Body of pancreas (tissue), 4 donors: ENCODE measurements around the gene FILIP1L.

Experiments
- CTCF ChIP-seq, 7 experiments: fragments of 450-650 bp in 4 of 7; fragments of 200-600 bp in 3 of 7; sonication (generic) in 3 of 7; IDR thresholded peaks; one replicate each; pipeline ENCODE4 v1.5.1; 2016 to 2019; ENCODE audit warnings: antibody characterized with exemption in 7 of 7
- POLR2A ChIP-seq, 3 donors: fragments of 450-650 bp; IDR thresholded peaks; one replicate each; pipeline ENCODE4 v1.6.1; 2016; ENCODE audit warnings: antibody characterized with exemption in 3 of 3, mild to moderate bottlenecking in 2 of 3

DNA sequence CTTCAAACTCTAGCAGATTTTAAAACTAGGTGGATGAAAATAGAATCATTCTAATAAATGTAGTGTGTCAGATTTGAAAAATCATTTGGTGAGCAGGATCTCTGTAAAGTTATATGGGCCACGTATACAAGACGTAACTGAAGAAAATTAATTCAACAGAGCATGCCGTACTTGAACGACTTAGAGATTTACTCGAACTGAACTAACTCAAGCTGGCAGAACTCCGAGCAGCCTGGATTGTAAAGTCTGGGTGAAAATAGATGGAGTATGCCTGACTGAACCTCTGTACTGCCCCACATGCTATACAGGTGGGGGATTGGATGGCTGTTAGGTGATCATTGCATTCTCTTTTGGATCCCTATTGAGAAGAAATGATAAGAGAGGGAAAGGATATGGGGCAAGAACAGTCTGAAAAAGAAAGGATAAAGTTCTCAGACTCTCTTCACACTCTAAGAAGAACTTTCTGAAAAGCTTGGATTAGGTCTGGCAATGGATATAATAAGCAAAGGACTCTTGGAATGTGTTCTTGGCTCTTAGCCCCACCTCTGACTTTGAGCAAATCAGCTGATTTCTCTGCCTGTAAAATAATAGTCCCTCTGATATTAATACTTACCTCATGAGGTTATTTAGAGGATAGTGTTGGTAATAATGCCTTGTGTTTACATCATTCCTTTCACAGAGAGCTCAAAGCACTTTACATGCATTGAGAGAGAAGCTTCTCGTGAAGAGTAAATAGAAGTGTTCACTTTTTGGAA lies 147.5 kb downstream of the FILIP1L start:
- no peak for TF ChIP-seq CTCF (IDR thresholded peaks at IDR 0.05)
- TF ChIP-seq POLR2A (IDR thresholded peaks at IDR 0.05), result no peak
